AG10803 (cell line): ENCODE data around the gene NGFR.

ENCODE experiments used
- DNase-seq: peaks from one replicate; pipeline ENCODE4 v3.0.0; 2010; ENCODE audit warnings: low read depth
- H3K4me3 ChIP-seq: 2 replicates; pipeline ENCODE4 v1.5.1; 2011; ENCODE audit warnings: mild to moderate bottlenecking, low read length, control low read depth
- CTCF ChIP-seq: conservative IDR thresholded peaks from 2 replicates; pipeline ENCODE4 v1.5.1; 2011; ENCODE audit warnings: mild to moderate bottlenecking, low read length, control low read depth, inconsistent platforms

The NGFR gene

DNA sequence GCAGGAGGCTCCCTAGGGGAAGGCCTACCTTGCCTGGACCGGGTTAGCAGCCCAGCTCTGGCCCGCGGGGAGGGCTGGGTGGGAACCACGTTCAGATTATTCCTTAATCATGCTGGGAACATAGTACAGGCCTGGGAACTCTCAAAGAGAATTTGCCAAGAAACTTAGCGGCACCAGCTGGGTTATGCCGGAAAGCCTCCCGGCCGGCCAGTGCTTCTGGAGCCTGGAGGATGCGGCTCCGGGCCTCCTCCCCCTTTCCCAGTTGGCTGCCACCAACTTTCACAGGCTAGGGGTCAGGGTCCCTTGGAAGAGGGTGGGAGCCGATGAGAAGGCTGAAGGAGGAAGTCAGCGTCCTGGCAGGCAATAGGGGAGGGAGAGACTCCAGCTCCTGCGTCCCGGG lies 10.8 kb downstream of the NGFR start:
- no peak for TF ChIP-seq CTCF

DNA sequence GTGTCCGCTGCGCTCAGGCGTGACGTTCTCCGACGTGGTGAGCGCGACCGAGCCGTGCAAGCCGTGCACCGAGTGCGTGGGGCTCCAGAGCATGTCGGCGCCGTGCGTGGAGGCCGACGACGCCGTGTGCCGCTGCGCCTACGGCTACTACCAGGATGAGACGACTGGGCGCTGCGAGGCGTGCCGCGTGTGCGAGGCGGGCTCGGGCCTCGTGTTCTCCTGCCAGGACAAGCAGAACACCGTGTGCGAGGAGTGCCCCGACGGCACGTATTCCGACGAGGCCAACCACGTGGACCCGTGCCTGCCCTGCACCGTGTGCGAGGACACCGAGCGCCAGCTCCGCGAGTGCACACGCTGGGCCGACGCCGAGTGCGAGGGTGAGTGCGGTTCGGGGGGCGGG lies 11.2 kb downstream of the NGFR start:
- no peak for TF ChIP-seq CTCF
- no peak overlapping the region for H3K4me3 ChIP-seq
- no peak for DNase-seq

More for the DNA sequence above, 10.8 kb downstream of the NGFR start:
- no peak overlapping the region for H3K4me3 ChIP-seq
- no peak for DNase-seq

- H3K4me3 ChIP-seq = no peak overlapping the region
- peak; percentile 58 for DNase-seq
- TF ChIP-seq CTCF = no peak
Observed at GRCh38 chr17:49508061-49508865, 13.2 kb downstream of the NGFR start.

DNA sequence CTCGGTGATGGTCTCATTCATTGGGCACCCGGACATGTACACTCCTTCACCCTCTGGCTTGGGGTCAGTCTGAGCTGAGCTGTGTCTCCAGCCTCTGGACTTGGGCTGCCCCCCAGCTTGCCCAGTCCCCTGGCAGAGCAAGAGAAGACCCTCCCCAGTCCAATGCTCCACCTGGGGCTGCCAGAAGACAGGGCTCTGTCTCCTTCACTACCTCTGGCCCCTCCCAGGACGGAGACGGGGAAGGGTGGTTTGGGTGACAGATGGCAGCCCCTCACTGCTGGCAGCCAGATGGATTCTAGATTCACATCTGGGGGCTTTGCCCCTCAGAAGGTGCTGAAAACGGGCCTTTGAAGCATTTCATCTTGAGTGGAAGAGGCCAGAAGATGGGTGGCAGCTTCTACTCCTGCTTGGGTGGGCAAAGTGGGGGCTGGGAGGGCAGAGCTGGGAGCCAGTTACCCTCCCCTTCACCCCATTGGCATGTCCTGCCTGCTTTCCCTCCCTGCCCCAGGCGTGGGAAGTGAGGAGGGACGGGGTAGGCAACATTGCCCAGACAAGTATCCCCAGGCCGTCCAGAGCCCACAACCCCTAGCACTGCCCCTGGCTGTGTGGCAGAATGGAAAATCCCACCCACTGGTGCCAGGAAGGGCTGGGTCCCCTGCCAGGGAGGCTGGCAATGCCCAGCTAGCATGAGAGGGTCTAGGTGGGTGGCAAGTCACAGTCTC lies 13.9 kb downstream of the NGFR start:
- no peak for DNase-seq
- TF ChIP-seq CTCF = no peak
- no peak overlapping the region for H3K4me3 ChIP-seq

GRCh38 chr17:49509588-49509917 lies 14.5 kb downstream of the NGFR start:
- DNase-seq = no peak
- no peak overlapping the region for H3K4me3 ChIP-seq
- TF ChIP-seq CTCF = no peak

- H3K4me3 ChIP-seq = no peak overlapping the region
- DNase-seq = no peak
- TF ChIP-seq CTCF = no peak
Observed at GRCh38 chr17:49510059-49510719, 15.1 kb downstream of the NGFR start.

DNA sequence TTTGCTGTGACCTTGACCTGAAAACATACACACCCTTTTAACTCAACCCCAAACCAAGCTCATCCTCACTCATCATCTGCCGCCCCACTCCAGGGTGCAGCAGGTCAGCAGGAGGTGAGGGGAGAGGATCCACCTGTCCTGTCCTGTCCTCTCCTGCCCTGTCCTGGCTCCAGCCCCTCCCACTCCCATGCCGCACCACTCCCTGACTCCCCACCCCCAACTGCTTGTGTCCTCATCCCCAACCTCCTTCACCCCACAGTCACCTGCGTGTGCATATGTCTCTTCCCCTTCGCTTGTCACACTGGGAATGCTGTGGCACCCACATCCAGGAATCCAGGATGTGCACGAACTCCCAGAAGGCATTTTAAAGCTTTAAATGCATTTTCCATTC lies 15.6 kb downstream of the NGFR start:
- no peak for DNase-seq
- no peak overlapping the region for H3K4me3 ChIP-seq
- no peak for TF ChIP-seq CTCF
